NCI-H748 (cell line): ENCODE data around the gene KCNAB1.
"Not testable (repeated sequence)": the region's sequence is repeated elsewhere in the genome, so short reads cannot be mapped to it uniquely, and the experiment has no call there.

ENCODE experiments used
- DNase-seq: peaks from one replicate; lab custom pipeline; 2025; ENCODE audit not compliant: unreplicated experiment; lab: John Stamatoyannopoulos, UW

Gene KCNAB1

GRCh38 chr3:156216852-156217251 is 96.5 kb downstream of the KCNAB1 start:
- peak; percentile 42 for DNase-seq

- DNase-seq, result no peak
These were observed 97.4 kb downstream of the KCNAB1 start for GRCh38 chr3:156217674-156218352.

GRCh38 chr3:156218353-156218744 is 98.0 kb downstream of the KCNAB1 start:
- peak; percentile 47 for DNase-seq

- not testable (repeated sequence) for DNase-seq
These were observed 102.0 kb downstream of the KCNAB1 start for GRCh38 chr3:156222381-156222780.

DNA sequence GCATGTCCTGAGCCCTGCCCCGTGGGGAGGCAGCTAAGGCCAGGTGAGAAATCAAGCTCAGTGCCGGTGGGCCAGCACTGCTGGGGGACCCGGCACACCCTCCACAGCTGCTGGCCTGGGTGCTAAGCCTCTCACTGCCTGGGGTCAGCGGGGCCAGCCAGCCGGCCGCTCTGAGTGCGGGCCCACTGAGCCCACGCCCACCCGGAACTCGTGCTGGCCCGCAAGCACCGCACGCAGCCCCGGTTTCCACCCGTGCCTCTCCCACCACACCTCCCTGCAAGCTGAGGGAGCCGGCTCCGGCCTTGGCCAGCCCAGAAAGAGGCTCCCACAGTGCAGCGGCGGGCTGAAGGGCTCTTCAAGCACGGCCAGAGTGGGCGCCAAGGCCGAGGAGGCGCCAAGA is 103.7 kb downstream of the KCNAB1 start:
- not testable (repeated sequence) for DNase-seq

- DNase-seq, result no peak
These were observed 106.5 kb downstream of the KCNAB1 start for GRCh38 chr3:156226676-156227420.

DNA sequence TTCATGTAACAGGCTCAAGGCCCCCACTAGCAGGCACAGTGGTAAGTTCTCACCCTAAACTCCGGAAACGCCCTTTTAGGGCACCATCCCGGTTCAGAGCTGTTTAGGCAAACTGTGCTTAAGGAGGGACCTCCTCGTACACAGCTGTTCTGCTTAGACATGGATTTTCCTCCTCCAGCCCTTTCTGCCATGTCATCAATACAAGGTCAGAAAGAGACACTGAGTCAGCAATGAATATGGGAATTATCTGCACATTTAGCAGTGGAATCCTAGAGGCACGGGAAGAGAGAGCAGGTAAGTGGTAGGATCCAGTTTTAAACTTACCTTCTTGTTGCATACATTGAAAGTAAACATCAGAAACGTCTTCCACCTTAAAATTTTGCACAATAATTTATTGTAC is 107.3 kb downstream of the KCNAB1 start:
- DNase-seq, result no peak

DNA sequence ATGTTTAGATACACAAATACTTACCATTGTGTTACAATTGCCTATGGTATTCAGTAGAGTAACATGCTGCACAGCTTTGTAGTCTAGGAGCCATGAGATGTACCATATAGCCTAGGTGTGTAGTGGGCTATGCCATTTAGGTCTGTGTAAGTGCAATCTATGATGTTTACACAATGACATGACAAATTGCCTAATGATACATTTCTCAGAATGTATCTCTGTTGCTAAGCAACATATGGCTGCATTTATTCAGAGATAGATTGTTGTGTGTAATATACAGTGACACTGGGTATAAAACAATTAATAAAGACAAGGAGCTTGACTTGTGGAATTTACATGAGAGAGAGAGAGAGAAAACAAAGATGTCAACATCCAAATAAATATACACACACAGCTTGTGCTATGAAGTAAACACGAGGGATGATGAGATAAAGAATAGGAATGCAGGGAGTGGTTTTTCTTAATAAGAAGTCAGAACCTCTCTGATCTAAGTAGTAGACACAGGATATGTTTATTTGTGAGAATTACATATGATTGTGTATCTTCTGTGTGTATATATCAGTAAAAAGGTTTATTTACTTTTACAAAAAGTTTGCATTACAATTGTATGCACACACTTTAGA is 110.0 kb downstream of the KCNAB1 start:
- peak; percentile 89 for DNase-seq

GRCh38 chr3:156231221-156231620 is 110.8 kb downstream of the KCNAB1 start:
- DNase-seq, result not testable (repeated sequence)

GRCh38 chr3:156233876-156234275 is 113.5 kb downstream of the KCNAB1 start:
- DNase-seq, result no peak

GRCh38 chr3:156236556-156237260 is 116.3 kb downstream of the KCNAB1 start:
- DNase-seq, result peak; percentile 23

DNA sequence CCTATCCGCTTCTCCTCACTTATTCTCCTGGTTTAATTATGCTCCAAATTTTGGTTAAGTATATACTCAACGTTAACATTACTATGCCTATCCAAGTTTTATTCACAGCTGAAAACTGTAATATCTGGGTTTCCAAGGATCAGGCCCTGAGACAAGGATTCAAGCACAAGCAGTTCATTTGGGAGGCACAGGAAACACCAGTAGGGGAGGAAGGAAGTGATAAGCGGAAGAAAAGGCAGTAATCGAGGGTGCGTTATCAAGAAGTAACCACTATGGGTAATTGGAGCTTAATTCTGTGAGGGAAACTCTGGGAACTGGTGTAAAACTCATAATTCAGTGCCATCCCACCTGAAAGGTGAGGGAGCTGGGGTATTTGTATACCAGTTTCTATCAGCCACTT is 120.3 kb downstream of the KCNAB1 start:
- no peak for DNase-seq

- no peak for DNase-seq
These were observed 126.8 kb downstream of the KCNAB1 start for GRCh38 chr3:156246961-156247725.

DNA sequence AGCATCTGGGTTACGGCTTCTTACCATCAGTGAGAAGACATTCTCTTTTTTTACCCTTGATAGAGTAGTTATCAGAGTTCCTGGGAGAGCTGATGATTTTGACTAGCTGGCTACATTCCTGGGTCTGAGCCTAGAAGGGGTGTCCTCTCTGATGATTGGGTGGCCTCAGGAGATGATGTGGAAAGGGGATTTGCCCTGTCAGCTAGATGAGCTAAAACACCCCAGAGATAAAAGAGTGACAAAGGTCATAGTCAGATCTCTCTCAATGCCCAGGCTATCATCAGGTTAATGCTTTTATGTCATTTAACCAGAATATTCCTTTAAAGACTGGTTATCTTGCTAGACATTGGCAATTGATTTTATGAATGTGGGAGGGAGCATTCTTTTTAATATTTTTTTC is 130.2 kb downstream of the KCNAB1 start:
- no peak for DNase-seq

GRCh38 chr3:156251424-156251823 is 131.0 kb downstream of the KCNAB1 start:
- no peak for DNase-seq

- DNase-seq, result no peak
These were observed 132.3 kb downstream of the KCNAB1 start for GRCh38 chr3:156252656-156253055.

DNA sequence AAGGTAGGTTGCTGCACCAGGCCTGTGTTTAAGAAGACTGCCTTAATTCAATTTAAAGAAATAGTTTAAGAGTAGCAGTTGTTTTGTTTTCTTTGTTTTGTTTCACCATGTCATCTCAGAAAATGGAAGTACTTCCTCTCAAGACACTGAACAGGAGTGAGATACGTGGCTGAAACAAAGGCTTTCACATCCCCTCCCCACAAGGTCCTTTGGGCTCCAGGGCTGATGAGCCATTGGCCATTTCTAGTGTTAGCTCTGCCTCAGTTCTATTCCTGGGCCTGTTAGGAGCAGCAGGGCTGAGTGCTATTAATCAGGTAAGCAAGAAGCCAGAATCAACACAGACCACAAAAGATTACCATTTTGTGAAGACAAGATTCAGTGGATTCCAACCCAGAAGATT is 132.8 kb downstream of the KCNAB1 start:
- no peak for DNase-seq

- no peak for DNase-seq
These were observed 135.9 kb downstream of the KCNAB1 start for GRCh38 chr3:156256256-156256655.

DNA sequence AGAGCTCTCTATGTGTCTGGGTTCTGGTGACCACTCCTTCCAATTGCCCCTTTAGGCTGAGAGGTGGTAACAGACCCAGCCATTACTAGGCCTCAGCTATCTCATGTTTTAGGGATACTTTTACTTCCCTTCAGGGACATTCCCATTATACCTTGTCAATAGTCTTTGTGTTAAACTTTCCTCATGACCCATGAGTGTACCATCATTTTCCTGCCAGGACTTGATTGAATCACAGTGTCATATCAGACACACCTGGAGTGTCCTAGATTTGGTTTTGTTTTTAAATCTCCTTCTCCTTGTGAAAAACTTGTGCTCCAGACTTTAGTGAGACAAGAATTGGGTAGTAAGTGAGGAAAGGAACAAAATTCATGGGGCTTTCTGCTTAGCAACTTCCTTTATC is 136.6 kb downstream of the KCNAB1 start:
- no peak for DNase-seq

- no peak for DNase-seq
These were observed 137.9 kb downstream of the KCNAB1 start for GRCh38 chr3:156258301-156258700.

- DNase-seq, result no peak
These were observed 139.5 kb downstream of the KCNAB1 start for GRCh38 chr3:156259896-156260295.
